Pulmonary artery endothelial cell (primary cell): ENCODE data around the gene VASH2. TPM values are rescaled to one million over a fixed set of nuclear protein-coding genes. Genes with fewer than 3 reads are reported as not detected.

Source experiments
- DNase-seq: peaks from one replicate; pipeline ENCODE4 v3.0.0-alpha.2; 2011; ENCODE audit warnings: low read depth, low spot score
- total RNA-seq: library from RNA; depleted of rRNA; stranded (reverse); fragments of >200 nt; gene quantifications from 2 replicates; pipeline ENCODE4 v1.2.3, GENCODE V29; 2014

VASH2 gene
- total RNA-seq, 1 donor from 2014 or later, result 0.07 TPM

DNA sequence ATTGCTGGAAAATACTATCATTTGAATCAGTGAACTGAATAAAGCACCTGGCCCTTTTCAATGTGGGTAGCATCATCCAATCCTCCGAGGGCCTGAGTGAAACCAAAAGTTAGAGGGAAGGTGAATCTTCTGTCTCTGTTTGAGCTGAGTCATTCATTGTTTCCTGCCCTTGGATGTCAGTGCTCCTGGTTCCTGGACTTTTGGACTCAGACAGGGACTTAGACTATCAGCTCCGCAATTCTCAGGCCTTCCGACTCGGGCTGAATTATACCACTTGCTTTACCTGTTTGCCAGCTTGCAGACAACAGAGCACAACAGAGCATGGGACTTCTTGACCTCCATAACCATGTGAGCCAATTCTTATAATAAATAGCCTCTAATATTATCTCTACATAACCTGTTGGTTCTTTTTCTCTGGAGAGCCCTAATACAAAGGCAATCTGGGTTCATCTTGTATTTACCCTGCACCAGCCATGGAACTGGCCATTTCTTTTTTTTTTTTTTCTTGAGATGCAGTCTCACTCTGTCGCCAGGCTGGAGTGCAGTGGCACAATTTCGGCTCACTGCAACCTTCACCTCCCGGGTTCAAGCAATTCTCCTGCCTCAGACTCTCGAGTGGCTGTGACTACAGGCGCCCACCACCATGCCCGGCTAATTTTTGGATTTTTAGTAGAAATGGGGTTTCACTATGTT lies 19.2 kb upstream of the VASH2 start:
- no peak for DNase-seq

DNA sequence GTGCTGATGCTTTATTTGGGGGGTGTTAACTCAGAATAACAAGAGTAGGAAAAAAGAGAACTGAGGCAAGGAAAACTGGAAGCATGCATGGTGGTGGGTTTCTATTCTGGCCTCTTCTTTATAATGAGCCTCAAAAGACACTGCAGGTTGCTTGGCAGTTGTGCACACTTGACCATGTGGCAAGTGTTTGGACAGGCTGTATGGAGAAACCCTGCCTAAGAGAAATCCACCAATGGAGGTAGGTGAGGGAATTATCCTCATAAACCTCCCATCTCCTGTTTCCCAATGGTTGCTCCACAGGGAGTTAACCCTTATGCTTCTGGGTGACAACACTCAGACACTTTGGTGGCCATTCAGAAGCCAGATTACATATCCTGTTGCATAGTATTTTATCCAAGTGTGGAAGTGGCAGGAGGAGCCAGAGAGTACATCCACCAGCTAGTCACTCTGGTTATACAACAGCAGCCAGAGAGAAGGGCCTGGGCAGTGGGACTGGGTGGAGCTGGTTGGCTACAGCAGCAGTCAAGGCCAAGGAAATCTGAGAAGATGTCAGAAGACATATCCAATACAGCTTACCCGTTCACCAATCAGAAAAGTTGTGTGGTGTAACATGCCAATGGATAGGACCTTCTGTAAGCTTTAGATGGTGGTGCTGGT lies 16.4 kb upstream of the VASH2 start:
- DNase-seq, result no peak

DNA sequence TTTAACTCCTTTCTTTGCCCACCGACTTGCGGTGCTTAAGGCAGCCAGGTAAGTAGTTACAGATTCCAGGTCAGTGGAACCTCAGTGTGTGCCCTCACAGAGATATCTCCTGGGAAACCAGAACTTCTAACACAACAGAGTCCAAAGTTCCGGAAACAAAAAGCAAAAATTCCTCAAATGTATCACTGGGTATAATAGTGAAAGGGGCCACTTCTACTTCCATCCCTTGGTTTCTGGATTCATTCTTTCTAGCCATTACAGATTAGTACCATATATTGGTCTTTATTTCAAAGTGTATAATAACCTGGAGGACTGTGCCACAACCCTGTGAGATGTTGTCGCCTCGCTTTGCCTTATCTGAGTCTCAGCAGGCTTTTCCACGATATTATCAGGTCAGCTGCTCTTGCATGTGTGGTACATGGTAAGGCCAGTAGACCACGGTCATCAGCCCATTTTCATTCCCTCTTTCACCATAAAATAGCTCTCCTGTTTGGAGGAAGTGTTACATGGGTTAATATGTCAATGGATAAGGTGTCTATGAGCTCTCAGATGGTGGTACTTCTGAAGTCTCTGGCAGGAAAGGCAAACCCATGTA lies 14.9 kb upstream of the VASH2 start:
- no peak for DNase-seq

DNA sequence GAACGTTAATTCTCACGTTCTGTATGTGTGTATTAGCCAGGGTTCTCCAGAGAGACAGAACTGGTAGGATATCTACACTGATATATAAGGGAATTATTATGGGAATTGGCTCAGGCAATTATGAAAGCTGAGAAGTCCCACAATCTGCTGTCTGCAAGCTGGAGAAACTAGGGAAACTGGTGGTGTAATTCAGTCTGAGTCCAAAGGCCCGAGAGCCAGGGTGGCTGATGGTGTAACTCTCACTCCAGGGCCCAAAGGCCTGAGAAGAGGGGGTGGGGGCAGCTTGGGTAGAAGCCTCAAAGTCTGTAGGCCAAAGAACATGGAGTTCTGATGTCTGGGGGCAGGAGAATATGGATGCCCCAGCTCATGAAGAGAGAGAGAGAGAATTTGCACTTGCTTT lies 13.3 kb upstream of the VASH2 start:
- DNase-seq, result no peak

DNA sequence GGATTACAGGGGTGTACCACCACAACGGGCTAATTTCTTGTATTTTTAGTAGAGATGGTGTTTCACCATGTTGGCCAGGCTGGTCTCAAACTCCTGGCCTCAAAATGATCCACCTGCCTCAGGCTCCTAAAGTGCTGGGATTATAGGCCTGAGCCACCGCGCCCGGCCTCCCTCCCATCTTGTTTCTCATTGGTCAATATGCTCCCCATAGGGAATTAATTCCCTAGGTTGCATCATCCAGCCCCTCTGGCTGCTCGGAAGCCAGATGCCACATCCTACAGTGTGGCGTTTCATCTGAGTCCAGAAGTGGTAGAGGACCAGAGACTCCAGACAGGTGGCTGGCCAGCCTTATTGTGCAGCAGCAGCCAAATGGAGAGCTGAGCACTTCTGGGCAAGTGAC lies 11.5 kb upstream of the VASH2 start:
- DNase-seq, result no peak

DNA sequence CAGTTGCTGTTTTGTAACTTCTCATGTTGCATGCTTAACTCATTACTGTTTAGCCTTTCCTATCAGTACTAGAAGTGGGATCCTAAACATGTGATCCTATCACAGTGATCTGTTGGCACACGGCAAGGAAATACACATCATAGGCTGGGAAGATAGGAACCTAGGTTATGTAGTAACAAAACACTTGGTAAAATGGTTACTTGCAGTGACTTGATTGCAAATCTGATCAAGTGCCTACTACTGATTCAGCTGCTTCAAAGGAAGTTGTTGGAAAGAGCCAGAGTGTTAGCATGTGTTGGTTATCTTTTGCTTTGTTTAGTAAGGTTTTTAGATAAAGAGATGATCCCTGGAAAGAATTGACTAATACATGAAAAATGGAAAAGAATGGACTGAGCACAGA lies 8.9 kb upstream of the VASH2 start:
- DNase-seq, result no peak

DNA sequence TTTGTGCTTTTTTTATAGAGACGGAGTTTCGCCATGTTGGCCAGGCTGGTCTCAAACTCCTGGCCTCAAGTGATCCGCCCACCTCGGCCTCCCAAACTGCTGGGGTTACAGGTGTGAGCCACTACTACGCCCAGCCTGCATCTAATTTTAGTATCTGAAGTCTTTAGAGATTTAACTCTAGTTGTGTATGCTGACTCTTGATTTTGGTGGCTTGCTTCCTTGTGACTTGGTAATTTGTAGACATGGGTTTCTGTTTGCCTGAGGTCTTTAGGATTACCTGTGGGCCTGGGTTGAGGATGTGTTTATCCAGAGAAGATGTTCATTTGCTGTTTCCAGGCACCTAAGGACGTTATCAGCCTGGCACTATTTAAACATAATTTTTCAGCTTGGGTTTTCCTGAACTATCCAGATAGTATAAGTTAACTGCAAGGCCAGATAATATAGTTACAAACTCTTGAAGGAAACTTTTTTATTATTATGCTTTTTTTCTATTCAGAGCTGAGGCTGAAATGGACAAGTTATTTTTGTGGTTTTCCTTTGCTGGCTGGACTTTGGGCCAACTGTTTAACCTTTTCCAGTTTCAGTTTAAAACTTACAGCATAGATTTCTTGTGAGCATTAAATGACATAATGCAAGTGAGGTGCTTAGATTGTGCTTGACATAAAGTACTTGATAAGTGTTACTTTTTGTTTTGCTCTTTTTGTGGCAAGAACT lies 7.5 kb upstream of the VASH2 start:
- no peak for DNase-seq

DNA sequence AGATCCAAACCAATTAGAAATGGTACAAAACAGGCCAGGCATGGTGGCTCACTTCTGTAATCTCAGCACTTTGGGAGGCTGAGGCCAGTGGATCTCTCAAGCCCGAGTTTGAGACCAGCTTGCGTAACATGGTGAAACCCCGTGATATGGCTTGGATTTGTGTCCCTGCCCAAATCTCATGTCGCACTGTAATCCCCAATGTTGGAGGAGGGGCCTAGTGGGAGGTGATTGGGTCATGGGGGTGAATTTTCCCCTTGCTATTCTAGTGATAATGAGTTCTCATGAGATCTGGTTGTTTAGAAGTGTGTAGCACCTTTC lies 7.0 kb upstream of the VASH2 start:
- no peak for DNase-seq

DNA sequence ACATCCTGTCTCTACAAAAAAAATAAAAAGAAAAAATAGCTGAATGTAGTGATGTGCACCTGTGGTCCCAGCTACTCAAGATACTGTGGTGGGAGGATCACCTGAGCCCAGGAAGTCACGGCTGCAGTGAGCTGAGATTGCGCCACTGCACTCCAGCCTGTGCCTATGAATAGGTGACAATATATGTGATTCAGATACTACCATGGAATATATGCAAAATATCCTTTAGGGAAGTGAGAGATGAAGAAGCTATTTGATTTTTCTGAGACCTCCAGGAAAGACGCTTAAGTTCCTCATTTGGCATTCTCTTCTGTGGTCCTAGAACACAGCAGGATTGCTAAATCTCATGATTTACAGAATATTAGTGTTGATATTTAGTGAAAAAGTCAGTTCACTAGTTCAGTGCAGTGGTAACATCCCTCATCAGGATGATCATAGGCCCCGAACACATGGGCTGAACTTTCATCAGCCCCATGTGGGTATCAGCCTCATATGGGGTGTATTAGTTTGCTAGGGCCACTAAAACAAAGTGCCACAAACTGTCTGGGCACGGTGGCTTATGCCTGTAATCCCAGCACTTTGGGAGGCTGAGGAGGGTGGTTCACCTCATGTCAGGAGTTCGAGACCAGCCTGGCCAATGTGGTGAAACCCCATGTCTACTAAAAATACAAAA lies 6.0 kb upstream of the VASH2 start:
- DNase-seq, result no peak

DNA sequence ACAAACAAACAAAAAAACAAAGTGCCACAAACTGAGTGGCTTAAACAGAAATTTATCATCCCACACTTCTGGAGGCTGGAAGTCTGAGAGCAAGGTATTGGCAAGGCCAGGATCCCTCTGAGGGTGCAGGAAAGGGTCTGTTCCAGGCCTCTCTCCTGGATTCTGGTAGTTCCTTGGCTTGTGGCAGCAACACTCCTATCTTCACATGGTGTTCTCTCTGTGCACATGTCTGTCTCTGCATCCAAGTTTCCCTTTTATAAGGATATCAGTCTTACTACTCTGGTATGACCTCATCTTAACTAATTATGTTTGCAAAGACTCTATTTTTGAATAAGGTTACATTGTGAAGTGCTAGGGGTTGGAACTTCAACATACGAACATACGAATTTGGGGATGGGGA lies 5.3 kb upstream of the VASH2 start:
- no peak for DNase-seq

DNA sequence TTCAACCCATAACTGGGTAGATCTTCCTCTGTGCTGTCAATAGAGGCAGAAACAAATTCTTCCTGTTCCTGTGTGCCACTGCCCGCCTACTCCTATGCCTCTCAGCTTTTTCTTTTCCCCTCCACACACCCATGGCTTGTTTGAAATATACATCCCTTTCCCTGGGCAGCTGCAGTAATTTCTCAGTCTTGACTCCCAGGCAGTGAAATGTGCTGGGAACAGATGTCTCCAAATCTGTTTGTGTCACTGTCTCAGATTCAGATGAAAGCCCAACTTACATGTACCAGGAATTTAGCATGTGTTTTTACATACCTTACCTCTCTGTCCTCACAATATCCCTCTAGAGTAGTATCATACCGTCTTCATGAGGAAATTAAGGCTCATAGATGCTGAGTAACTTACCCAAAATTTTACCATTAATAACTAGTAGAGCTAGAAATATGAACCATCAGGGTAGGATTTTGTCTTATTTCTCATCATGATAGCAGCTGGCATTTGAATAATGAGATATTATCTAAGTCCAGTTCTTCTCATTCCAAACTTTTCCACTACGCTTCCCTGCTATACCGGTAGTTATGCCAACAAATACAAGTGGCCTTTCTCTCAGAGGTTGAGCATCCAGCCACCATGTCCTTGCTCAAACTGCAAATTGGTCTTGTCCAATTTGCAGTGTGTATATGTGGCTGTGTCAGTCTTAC lies 4.7 kb upstream of the VASH2 start:
- no peak for DNase-seq

DNA sequence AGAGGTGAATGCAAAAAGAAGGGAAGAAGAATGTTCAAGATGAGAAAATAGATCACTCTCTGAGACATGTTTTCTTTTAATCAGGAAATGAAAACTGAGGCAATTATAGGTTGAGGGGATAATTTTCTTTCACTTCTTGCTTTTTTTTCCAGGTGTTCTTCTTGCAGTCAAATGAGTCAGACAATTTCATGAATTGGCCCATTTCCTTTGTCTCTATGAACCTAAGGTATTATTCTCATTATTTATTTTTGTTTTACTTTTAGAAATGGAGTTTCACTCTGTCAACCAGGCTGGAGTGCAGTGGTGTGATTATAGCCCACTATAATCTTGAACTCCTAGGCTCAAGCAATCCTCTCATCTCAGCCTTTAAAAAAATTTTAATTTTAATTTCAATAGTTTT lies 3.5 kb upstream of the VASH2 start:
- no peak for DNase-seq

DNA sequence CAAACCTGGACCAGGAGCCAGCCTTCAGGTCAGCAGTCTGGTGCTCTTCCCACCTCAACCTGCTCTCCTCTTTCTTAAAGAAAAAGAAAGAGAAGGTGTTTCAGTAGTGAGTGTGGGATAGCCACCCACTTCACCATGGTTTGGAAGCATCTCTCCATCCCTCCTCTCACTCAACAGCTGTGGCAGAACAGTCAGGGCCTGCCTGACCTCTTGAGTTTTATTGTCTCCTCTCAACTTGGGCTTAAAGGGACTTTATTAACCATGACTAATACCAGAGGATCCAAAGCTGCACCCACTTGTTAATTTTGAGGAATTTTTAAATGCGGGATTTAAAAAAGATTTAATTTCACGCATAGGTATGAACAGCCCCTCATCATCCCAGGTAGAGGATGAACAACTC lies 570 bp upstream of the VASH2 start:
- no peak for DNase-seq

DNA sequence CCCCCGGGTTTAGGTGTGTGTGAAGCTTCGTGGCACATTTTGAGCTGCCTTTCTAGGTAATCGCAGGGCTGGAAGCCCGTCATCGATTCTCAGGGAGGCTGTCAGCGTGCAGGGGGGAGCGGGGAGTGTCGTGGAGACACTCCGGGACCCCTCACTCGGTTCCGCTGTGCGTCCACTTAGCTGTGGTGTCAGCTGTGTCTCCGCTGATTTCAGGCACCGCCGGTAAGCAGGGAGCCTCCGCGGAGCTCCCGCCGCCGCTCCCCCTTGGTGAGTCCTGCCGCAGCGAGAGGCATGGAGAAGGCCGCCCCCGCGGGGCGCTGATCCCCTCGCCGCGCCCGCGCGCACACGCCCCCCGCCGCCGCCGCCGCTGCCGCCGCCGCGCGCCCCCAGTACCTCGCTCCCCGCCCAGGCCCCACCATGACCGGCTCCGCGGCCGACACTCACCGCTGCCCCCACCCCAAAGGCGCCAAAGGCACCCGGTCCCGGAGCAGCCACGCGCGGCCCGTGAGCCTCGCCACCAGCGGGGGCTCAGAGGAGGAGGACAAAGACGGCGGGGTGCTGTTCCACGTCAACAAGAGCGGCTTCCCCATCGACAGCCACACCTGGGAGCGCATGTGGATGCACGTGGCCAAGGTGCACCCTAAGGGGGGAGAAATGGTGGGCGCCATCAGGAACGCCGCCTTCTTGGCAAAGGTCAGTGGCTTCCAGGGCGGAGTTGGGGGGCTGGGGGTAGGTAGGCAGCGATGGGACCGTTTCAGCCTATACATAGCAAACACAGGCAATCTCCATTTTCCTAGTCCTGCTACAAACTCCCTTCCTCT lies 995 bp downstream of the VASH2 start:
- DNase-seq, result no peak

DNA sequence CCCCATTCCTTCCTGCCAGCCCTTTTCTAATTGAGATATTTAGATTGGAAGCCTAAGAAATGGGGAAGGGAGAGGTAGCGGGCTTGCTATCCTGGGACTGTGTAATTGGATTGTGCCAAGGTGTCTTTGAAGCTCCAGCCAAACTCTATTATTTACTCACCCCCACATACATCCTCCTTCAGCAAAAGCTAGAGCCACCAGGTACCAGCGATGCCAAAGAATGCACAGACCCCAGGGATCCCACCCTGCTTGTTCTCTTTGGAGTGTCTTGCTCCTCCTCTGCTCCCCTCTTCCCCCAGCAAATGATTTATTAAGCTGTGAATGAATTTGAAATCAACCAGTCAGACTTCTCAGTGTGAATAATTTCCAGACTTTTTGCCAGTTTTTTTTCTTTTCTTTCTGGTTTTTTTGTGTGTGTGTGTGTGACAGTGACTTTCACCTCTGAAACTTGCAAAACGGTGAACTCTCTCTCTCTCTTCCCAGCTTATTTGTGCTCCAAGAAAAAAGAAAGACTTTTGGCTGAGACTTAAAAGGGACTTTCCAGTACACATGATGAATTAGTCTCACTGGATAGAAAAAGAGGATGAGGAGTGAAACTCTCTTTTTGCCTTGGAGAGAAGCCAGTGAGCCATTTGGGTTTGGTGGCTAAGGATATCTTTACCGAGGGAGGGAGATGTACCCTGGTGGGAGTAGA lies 1.8 kb downstream of the VASH2 start:
- DNase-seq, result no peak

DNA sequence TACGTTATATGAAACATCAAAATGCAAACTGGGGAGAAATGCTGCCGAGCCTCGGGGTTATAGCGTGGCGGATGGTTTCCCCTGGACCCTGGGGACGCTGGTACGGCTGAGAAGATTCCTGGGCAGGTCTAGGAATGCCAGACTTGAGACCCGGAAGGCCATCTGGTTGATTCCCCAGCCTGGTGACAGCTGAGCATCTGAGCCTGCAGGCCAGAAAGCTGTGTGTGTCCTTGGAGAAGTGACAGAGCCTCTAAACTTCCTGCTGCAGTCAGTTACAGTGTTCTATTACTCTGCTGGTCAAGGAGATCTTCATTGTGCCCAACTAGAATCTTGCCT lies 2.3 kb downstream of the VASH2 start:
- no peak for DNase-seq

DNA sequence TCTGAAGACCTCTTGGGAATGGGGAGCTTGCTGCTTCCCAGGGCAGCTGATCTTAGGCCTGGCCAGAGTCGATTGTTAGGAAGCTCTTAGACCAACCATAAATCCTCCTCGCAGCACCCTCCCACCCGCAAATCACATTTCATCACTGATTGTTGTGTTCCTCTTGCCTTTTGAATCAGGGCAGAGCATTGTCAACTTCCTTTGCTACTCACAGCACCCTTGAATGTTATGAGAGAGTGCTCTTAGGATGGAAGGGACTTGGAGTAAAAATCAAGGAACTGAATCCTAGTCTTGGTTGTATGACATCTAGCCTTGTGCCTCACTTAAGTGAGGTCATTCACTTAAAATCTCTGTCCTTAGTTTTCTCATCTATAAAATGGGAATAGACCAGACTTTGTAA lies 3.0 kb downstream of the VASH2 start:
- no peak for DNase-seq

DNA sequence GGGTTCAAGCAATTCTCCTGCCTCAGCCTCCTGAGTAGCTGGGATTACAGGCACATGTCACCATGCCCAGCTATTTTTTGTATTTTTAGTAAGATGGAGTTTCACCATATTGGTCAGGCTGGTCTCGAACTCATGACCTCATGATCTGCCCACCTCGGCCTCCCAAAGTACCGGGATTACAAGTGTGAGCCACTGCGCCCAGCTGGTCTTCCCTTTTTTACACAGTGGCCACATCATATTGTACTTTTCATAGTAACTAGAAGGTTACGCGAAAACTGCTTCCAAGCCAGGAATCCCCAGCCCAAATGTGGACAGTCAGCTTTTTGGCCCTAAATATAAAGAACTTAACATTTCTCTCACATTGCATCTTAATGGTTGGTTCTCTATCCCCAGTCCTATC lies 4.2 kb downstream of the VASH2 start:
- no peak for DNase-seq

DNA sequence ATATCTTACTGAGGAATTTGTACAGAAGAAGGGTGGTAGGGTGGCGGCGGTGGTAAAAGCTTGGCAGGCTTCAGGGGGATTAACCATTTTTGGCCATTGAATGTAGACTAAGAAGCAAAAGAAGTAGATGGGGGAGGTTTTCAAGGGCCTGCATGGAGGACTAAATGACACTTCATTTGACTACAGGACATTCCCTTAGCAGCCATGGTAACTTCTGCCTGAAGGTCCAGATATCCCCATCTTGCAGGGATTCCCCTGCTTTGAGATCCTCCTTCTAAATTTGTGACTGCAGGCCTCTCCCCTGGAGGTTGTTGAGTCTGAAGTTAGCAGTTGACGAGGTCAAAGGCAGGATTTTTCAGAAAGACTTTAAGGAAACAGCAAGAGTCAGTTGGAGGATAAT lies 4.8 kb downstream of the VASH2 start:
- DNase-seq, result no peak

DNA sequence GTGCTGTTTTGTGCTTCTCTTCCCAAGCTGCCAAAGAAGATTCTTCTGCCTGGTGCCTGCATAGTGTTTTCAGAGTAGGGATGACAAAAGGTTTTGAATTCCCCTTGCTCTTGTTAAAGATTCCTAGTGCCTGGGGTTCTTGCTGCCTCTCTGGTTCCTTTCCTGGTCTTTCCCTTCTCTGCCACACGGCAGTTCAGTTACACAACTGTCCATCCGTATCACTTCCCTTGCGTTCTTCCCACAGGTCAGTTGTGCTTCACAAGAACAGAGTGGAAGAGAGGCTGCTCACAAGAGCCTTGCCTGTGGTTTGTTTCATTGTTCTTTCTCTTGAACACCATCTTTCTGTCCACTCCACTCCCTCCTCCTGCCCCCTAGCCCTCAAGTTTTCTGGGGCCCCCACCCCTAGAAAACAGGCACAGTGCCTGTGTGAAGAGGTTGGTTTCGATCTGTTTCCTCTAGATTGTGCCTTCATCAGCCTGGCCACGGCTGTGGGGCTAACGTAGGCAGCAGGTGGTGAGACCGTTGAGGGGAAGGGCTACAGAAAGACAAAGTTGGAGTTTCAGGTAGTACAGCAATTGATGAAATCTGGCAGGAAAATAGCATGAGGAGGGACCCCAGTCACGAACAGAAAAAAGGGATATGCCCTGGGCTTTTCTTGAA lies 5.8 kb downstream of the VASH2 start:
- DNase-seq, result no peak
